HepG2 (cell line): ENCODE data around the gene DPEP2NB. TPM values are rescaled to one million over a fixed set of nuclear protein-coding genes. Genes with fewer than 3 reads are reported as not detected.

Experiments
- CCDC6 ChIP-seq: sonication (generic); formaldehyde crosslinking; IDR thresholded peaks from 2 replicates; pipeline ENCODE4 v1.8.1; 2022; ENCODE audit warnings: mild to moderate bottlenecking, missing genetic modification reagents, moderate library complexity
- FOXO1 ChIP-seq: sonication (generic); formaldehyde crosslinking; IDR thresholded peaks from 2 replicates; pipeline ENCODE4 v1.4.0; 2020; ENCODE audit warnings: missing genetic modification reagents
- GFI1 ChIP-seq: sonication (generic); formaldehyde crosslinking; IDR thresholded peaks from 2 replicates; pipeline ENCODE4 v1.5.0; 2020; ENCODE audit warnings: missing genetic modification reagents, mild to moderate bottlenecking, borderline replicate concordance
- HMG20B ChIP-seq: conservative IDR thresholded peaks from 2 replicates; pipeline ENCODE4 v1.6.1; 2016; ENCODE audit warnings: missing genetic modification reagents, missing compliant biosample characterization
- HNF1B ChIP-seq: sonication (generic); formaldehyde crosslinking; IDR thresholded peaks from 2 replicates; pipeline ENCODE4 v1.5.1; 2020; ENCODE audit warnings: mild to moderate bottlenecking, moderate library complexity, missing genetic modification reagents
- ISL2 ChIP-seq: sonication (generic); formaldehyde crosslinking; IDR thresholded peaks from 2 replicates; pipeline ENCODE4 v1.5.0; 2020; ENCODE audit warnings: missing genetic modification reagents
- MYNN ChIP-seq: sonication (generic); formaldehyde crosslinking; IDR thresholded peaks from 2 replicates; pipeline ENCODE4 v1.4.0; 2020; ENCODE audit warnings: mild to moderate bottlenecking, low read depth, missing genetic modification reagents
- NCOA5 ChIP-seq: sonication (generic); formaldehyde crosslinking; IDR thresholded peaks from 2 replicates; pipeline ENCODE4 v1.4.0; 2020; ENCODE audit warnings: missing genetic modification reagents
- NFE2L2 ChIP-seq: fragments of 150-350 bp; IDR thresholded peaks from 2 replicates; pipeline ENCODE4 v1.6.1; 2014; ENCODE audit warnings: low read length
- NFIC ChIP-seq: IDR thresholded peaks from 2 replicates; pipeline ENCODE4 v1.6.1; 2012; ENCODE audit warnings: mild to moderate bottlenecking, low read length, inconsistent platforms
- PPARG ChIP-seq: conservative IDR thresholded peaks from 2 replicates; pipeline ENCODE4 v1.6.1; 2016; ENCODE audit warnings: missing biosample characterization, missing genetic modification reagents
- ZBTB4 ChIP-seq: sonication (generic); formaldehyde crosslinking; IDR thresholded peaks from 2 replicates; pipeline ENCODE4 v1.4.0; 2020; ENCODE audit warnings: missing genetic modification reagents, mild to moderate bottlenecking, borderline replicate concordance
- ZFY ChIP-seq: sonication (generic); formaldehyde crosslinking; IDR thresholded peaks from 2 replicates; pipeline ENCODE4 v1.4.0; 2020; ENCODE audit warnings: missing genetic modification reagents
- ZNF333 ChIP-seq: sonication (generic); formaldehyde crosslinking; IDR thresholded peaks from 2 replicates; pipeline ENCODE4 v1.4.0; 2020; ENCODE audit warnings: mild to moderate bottlenecking, missing genetic modification reagents, borderline replicate concordance
- ZNF446 ChIP-seq: sonication (generic); formaldehyde crosslinking; IDR thresholded peaks from 2 replicates; pipeline ENCODE4 v1.5.0; 2020; ENCODE audit warnings: mild to moderate bottlenecking, missing genetic modification reagents
- ZSCAN25 ChIP-seq: sonication (generic); formaldehyde crosslinking; IDR thresholded peaks from 2 replicates; pipeline ENCODE4 v1.8.0; 2022; ENCODE audit warnings: mild to moderate bottlenecking, missing genetic modification reagents
- polyA plus RNA-seq, 8 experiments: library from polyadenylated mRNA; depleted of rRNA in 3 of 8; stranded (reverse) in 7 of 8; unstranded in 1 of 8; fragments of >200 nt; fragmentation: Illumina TruSeq in 4 of 8; extraction: Trizol in 4 of 8; gene quantifications; 2 replicates each; pipeline versions ENCODE4 v1.2.1 to v1.2.3, GENCODE V29; 2011 to 2016; ENCODE audit warnings: low read depth in 4 of 8, missing spikeins in 1 of 8, mixed read lengths in 1 of 8; ENCODE audit not compliant: insufficient read depth in 1 of 8
- total RNA-seq, 5 experiments: library from RNA; depleted of rRNA; stranded (reverse); fragments of >200 nt; fragmentation: Illumina TruSeq; extraction: Trizol; gene quantifications; 2 replicates each; pipeline ENCODE4 v1.2.3, GENCODE V29; 2016; ENCODE audit warnings: low read depth in 1 of 5
- TF ChIP-seq, protein P1 (sequence below): IDR thresholded peaks from 2 replicates; pipeline ENCODE4 v1.6.1; 2012; ENCODE audit warnings: low read depth, low read length, improper control_type of control experiment
- TF ChIP-seq, protein P2 (sequence below): sonication (generic); formaldehyde crosslinking; IDR thresholded peaks from 2 replicates; pipeline ENCODE4 v1.4.0; 2020; ENCODE audit warnings: missing genetic modification reagents
- TF ChIP-seq, protein P3 (sequence below): sonication (generic); formaldehyde crosslinking; IDR thresholded peaks from 2 replicates; pipeline ENCODE4 v1.5.0; 2020; ENCODE audit warnings: missing genetic modification reagents, mild to moderate bottlenecking, borderline replicate concordance

The DPEP2NB gene
- total and polyA plus RNA-seq, 2 of the 13 experiments (the other 11 are each of a cell fraction or from before 2014, with no cell fraction given) = not detected

DNA sequence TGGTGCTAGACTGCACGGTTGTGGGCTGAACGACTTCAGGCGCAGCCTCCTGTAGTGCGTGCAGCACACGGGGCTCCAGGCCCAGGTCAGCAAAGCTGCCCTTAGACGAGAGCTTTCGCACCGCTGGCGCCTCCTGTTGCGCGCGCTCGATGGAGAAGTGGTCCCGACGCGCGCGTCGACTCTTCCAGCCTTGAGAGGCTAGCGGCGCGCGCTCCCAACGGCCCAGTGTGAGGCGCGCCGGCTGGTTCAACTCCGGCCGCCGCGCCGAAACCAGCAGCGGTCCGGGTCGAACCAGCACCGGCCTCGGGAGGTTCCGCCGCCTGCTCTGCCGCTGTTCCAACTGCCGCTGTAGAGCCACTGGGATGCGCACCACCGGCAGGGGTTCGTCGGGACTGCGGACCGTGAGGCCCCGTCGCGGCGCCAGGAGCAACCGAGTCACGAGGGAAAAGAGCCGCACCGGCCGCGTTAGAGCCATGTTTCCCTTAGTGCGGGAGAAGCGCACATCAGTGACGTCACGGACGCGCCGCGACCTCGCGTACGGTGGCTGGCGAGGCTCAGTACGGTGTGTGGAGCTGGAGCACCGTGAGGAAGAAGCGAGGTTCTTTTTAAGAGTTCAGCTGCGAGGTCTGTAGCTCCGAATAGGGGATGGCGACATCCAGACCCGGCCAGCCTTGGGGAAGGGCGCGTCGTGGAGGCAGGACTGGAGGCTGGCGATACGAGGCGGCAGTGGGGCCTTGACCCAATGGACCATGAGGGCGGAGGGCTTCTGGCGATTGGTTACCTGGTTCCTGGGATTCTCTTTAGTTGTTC, 7.2 kb upstream of the DPEP2NB start, which contains the start of the genes DDX28 and DUS2 (continued):
- TF ChIP-seq NCOA5 (CRISPR knock-in tag) = no peak
- TF ChIP-seq ZFY (CRISPR knock-in tag) = peak; percentile 99
- TF ChIP-seq ZBTB4 (CRISPR knock-in tag) = peak; percentile 54
- 0 out of 2 replicates have a peak, but pooled peaks have one; percentile 54 for TF ChIP-seq HMG20B
- TF ChIP-seq ZNF446 (CRISPR knock-in tag) = peak; percentile 87
- no peak; the same call in 1 of the 2 replicates for TF ChIP-seq ZNF333
- no peak for TF ChIP-seq PPARG
- no peak; the same call in 1 of the 2 replicates for TF ChIP-seq MYNN (CRISPR knock-in tag)
- TF ChIP-seq HNF1B (CRISPR knock-in tag) = peak; percentile 94
- TF ChIP-seq NFIC = no peak
- TF ChIP-seq, protein P1, sequence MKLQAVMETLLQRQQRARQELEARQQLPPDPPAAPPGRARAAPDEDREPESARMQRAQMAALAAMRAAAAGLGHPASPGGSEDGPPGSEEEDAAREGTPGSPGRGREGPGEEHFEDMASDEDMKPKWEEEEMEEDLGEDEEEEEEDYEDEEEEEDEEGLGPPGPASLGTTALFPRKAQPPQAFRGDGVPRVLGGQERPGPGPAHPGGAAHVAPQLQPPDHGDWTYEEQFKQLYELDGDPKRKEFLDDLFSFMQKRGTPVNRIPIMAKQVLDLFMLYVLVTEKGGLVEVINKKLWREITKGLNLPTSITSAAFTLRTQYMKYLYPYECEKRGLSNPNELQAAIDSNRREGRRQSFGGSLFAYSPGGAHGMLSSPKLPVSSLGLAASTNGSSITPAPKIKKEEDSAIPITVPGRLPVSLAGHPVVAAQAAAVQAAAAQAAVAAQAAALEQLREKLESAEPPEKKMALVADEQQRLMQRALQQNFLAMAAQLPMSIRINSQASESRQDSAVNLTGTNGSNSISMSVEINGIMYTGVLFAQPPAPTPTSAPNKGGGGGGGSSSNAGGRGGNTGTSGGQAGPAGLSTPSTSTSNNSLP = peak; percentile 34; the same call in 1 of the 2 replicates
- TF ChIP-seq NFE2L2 = no peak
- TF ChIP-seq CCDC6 (CRISPR knock-in tag) = peak; percentile 99
- peak; percentile 80 for TF ChIP-seq FOXO1 (CRISPR knock-in tag)
- TF ChIP-seq ZSCAN25 (CRISPR knock-in tag) = peak; percentile 75
- TF ChIP-seq, protein P2, sequence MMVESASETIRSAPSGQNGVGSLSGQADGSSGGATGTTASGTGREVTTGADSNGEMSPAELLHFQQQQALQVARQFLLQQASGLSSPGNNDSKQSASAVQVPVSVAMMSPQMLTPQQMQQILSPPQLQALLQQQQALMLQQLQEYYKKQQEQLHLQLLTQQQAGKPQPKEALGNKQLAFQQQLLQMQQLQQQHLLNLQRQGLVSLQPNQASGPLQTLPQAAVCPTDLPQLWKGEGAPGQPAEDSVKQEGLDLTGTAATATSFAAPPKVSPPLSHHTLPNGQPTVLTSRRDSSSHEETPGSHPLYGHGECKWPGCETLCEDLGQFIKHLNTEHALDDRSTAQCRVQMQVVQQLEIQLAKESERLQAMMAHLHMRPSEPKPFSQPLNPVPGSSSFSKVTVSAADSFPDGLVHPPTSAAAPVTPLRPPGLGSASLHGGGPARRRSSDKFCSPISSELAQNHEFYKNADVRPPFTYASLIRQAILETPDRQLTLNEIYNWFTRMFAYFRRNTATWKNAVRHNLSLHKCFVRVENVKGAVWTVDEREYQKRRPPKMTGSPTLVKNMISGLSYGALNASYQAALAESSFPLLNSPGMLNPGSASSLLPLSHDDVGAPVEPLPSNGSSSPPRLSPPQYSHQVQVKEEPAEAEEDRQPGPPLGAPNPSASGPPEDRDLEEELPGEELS = peak; percentile 76
- TF ChIP-seq, protein P3, sequence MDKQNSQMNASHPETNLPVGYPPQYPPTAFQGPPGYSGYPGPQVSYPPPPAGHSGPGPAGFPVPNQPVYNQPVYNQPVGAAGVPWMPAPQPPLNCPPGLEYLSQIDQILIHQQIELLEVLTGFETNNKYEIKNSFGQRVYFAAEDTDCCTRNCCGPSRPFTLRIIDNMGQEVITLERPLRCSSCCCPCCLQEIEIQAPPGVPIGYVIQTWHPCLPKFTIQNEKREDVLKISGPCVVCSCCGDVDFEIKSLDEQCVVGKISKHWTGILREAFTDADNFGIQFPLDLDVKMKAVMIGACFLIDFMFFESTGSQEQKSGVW (CRISPR knock-in tag) = no peak
- peak; percentile 72; the same call in 1 of the 2 replicates for TF ChIP-seq ISL2 (CRISPR knock-in tag)
- peak; percentile 63; the same call in 1 of the 2 replicates for TF ChIP-seq GFI1
